ENCODE measurements around the gene CCDC138.

GRCh38 chr2:108776475-108776874, 10.1 kb upstream of the CCDC138 start:
- TF ChIP-seq CTCF (IDR thresholded peaks at IDR 0.05; ENCODE audit: poor library complexity, severe bottlenecking) (no peak), EZH2 (IDR thresholded peaks at IDR 0.05; ENCODE audit: borderline replicate concordance, insufficient read depth, low read length, poor library complexity, severe bottlenecking) (no peak), TAF1 (IDR thresholded peaks at IDR 0.05; ENCODE audit: low read depth) (no peak), RAD21 (conservative IDR thresholded peaks at IDR 0.05) (no peak), POLR2AphosphoS5 (IDR thresholded peaks at IDR 0.05) (no peak), SMC3 (conservative IDR thresholded peaks at IDR 0.05; ENCODE audit: poor library complexity) (no peak), EP300 (conservative IDR thresholded peaks at IDR 0.05; ENCODE audit: poor library complexity, severe bottlenecking) (no peak)
